Renal cortical epithelial cell (primary cell): ENCODE results near the gene KIF12. TPM values are rescaled to one million over a fixed set of nuclear protein-coding genes. Genes with fewer than 3 reads are reported as not detected.
A peak's percentile ranks its signal among the peaks of the same experiment; 100 is the strongest.

Experiments used
- DNase-seq: peaks from one replicate; pipeline ENCODE4 v3.0.0-alpha.2; 2011; ENCODE audit warnings: low read depth
- total RNA-seq: library from RNA; depleted of rRNA; stranded (reverse); fragments of >200 nt; gene quantifications from 2 replicates; pipeline ENCODE4 v1.2.3, GENCODE V29; 2014

The KIF12 gene
- total RNA-seq, 1 donor from 2014 or later: 40.1 TPM

DNA sequence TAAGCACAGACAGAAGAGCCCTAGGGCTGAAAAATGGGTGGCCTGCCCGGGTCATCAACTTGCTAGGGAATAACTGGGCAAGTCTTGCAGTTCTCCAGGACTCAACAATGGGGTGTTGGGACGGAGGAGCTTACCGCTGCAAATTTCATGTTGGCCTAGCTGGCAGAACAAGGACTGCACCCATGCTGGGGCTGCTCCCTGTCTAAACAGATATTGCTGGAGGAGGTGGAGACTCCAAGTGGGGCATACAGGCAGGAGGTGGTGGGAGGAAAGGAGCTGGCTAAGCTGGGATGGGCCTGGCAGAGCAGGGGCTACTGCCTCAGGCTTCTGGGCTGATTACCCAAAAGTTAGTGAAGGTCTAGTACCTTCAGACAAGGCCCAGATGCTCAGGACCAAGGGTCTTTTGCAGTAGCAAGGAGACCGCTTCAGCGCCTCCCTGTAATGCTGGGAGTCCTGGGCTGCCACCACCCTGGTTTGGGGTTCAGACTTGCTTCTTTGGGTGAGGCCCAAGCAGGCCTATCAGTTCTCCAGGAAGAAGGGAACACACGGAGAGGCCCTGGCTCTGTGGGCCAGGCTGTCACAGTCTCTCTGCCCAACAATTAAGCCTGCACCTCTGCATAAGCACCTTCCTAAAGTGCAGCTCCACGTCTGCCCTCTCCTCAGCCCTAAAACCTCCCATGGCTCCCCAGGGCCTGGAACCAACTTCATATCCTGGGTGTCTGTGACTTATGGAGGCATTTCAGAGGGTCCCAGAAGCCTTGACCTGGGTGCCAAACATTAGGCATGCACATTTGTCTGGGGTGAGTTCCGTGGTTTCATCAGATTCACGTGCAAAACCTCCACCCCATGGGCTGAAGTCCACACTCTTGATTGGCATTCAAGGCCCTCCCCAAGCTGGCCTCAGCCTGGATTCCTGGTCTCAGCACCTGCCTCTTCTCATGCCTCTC is 24.2 kb upstream of the KIF12 start:
- no peak for DNase-seq

DNA sequence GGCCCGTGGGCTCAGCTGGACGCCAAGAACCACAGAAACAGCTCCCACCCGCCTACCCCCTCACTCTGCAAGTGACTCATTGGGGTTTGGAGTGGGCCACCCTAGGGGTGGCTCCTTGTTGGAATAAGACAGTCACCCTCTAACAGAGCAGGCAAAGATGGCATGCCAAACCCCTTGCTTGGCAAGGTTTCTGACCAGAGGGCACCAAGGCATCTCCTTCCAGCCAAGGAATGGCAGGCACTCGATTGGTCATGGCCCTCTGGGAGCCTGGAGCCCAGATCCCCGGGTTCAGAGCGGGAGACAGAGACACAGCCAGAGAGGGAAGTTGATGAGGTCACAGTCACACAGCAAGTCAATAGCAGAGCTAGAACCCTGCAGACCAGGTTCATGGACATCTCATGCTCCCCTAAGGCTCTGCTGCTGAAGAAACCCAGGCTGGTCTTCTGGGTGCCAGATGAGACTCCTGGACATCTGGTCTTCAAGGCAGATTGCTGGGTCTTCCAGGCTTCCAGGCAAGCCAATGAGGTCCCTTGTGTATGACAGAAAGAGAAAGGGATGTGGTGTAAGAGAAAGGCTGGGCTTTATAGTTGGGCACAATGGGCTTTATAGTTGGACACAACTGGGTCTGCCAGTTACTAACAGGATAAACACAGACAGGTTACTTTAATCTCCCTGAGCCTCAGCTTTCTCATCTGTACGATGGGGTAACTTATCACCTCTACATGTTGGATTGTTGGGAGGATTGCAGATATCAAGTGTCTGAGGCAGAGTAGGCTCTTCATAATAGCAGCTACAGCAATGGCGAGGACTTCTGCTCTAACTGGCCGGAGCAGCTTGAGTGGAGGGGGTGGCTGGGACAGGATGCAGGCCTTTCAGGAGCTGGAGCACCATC is 23.3 kb upstream of the KIF12 start:
- DNase-seq: no peak

DNA sequence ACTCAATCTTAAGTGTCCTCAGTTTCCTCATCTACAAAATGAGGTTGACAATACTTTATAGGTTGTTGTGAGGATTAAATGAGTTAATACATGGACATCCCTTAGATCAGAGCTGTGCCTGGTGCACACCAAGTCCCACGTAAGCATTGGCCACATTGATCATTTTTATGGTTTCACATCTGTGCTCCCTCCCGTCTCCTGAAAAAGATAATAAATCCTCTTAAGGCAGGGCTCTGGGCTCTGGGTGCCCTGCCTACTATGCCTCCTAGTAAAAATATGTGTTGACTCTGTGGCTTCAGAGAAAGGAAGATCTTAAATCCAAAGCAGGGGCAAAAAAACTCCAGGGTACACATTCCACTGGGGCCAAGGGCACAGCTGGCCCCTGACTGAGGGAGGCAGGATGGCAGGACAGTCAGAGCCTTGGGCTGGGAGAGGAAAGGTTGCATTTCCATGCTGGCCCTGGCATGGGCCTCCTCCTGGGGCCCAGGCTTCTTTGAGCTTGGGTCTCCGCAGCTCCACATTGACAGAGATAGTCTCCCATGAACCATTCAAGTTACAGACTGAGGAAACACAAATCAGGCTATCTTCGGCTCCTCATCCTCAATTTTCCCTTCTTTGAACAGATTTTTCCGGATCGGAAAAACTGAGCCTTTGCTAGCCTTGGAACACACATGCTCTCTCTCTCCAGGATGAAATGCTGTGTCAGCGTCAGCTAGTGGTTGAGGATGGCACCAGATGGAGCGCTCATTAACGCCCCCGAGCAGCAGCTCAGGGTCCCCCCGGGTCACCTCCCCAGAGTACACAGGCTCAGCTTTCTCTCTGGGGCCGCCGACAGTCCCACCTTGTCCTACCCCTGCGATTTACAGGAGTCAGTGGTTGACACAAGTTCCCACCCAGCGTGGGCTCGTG is 22.4 kb upstream of the KIF12 start:
- DNase-seq: no peak

DNA sequence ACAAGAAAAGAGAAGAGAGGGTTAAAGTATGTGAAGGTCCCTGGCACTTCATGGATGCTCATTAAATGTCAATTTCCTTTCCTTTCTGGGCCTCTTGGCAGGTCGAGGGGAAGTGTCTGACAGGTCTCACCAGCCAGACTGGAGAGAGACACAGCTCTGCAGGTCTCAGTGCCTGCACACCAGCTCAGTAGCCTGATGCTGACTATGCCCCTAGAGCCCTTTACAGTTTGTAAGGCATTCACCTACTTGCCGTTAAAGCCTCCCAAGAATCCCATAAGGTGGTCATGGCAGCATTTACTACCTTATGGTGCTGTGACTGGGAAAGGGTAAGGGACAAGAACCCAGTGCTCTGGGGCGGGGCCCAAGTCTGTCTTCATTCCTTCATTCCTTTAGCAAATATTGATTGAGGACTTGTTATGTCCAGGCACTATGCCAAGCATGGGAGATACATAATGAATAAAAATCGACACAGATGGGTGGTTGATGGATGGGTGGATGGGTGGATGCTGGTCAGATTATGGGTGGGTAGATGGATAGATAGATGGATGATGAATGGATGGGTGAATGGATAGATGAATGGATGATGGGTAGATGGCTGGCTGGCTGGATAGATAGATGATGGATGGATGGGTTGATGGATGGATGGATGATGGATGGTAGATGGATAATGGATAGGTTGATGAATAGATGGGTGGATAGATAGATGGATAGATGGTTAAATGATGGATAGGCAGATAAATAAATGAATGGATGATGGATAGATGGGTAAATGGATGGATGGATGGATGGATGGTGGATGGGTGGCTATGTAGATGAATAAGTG is 21.3 kb upstream of the KIF12 start:
- no peak for DNase-seq

DNA sequence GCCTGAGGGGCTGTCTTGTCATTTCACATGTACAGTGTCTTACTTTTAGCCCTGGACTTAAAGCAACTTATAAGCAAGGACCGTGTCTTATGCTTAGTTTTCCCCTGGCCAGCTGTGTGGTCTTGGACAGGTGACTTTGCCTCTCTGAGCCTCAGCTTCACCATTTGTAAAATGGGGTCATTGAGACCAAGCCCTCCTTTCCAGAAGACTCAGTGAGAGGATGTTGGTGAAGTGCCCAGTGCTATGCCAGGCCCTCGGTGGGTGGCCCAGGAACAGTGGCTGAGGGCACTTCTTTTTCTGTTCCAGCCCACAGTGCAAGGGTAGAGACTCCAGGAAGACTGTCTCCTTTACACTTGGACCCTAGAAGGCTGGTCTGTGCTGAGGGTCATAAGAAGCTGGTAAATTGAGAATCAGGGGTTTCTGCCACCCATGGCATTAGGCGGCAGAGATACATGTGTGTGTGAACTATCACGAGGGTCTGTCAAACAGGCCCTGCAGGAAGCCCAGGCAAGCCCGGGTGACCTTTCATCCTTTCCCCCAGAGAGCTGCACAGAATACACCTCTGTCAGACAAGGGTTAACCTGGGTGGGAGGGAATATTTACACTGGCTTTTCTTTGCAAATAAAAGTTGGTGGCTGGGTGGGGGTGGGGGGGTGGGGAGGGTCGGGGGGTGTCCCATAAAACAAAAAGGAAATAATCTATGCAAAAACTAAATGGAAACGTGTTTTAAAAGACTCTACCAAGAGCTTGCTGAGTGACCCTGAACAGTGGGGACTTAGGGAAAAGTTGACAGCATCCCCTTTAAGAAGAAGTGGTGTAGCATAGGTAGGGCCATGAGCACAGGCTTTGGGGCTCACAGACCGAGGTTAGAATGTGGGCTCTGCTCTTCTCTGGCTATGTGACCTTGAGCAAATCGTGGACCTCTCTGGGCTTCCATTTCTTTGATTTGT is 20.4 kb upstream of the KIF12 start:
- DNase-seq: no peak

DNA sequence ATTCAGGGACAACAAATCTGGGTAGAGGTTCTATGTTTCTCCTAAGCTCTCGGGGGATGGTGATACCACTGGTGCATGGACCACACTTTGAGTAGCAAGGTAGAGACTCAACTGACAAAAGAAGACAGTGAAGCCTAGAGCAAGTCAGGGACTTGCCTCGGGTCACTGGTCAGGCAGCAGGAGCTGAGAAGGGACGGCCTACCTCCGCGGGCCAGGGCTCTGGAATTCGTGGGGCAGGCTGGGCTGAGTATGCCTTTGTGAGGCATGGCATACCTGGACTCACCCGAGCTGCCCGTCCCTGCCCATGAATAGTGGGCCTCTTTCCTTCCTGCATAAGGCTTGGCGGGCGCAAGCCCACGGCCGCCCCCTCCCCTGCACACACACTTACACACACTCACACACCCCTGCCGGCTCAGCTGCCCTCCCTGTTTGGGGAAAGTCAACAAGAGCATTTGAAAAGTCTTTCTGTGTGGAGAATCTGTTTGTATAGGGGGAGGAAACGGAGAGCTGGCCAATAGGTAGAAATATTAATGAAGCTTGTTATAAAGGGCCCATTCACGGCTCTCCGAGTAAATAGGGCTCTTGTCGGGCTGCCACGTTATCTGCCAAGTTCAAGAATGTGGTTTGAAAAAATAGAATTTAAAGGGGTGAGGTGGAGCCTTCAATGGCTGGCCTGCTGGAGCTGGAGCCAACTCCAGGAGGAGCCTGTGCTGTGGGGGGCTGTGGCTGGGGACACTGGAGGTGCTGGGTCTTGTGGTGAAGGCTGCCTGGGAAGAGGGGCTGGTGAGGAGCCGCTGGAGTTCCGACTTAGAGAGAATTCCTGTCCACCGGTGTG is 19.1 kb upstream of the KIF12 start:
- peak; percentile 31 for DNase-seq

DNA sequence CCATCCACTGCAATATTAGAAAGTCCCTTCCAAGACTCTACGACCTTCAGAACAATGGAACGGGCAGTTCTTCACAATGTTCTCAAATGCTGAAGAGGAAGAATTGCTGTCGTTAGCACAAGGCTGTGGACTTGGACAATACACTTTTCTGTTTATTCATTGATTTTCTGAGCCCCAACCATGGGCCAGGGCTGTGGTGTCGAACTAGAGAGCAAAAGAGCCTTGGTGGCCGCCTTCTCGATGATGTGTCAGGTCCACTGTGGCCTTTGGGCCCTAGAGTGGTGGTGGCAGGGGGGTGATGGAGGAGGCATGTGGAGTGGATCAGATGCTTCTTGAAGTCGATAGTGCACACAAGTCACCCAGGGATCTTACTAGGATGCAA is 18.5 kb upstream of the KIF12 start:
- no peak for DNase-seq

DNA sequence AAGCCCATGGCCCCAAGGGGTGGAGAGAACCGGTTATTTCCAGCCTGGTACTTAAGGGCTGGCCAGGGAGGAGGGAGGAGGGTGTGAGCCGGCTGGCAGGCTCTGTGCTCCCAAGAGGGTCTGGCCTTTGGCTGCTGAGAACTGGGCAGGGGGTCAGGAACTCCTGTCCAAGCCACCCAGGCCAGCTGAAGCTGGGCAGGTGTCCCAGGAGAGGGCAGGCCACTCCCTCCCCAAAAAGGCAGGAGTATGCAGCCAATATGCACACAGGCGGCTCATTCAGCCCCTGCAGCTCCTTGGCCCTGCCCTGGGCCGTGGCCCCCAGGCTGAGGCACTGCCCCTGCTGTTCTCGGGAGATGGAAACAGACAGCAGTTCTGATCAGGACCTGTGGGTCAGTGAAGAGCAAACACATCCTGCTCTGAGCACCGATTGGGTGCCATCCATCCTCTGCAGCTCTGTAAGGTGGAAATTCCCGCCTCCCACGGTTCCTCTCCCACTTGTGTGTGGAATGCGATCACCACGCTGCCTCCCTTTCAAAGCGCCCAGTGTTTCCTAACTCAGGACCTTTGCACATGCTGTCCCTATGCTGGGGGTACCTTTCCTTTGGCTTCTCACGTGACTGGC is 17.1 kb upstream of the KIF12 start:
- DNase-seq: no peak

DNA sequence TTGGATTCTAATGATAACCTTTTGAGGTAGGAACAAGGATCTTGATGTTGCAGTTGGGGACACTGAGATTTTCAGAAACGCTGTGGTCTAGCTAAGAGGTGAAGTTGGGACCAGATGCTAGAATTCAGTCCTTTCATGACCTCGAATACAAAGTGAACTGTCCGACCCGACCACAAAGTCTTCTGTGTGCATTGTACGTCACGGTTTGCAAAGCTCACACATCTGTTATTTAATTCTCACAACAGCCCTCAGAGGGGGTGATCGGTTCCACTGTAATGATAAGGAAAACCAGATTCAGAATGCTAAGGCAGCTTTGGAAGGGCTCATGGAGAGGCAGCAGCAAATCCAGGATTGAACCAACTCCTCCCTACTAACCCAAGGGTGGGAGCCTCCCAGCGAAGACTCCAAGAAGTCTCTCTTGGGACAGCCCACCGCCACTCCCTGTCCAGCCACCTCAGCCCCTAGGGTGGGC is 16.6 kb upstream of the KIF12 start:
- DNase-seq: no peak

DNA sequence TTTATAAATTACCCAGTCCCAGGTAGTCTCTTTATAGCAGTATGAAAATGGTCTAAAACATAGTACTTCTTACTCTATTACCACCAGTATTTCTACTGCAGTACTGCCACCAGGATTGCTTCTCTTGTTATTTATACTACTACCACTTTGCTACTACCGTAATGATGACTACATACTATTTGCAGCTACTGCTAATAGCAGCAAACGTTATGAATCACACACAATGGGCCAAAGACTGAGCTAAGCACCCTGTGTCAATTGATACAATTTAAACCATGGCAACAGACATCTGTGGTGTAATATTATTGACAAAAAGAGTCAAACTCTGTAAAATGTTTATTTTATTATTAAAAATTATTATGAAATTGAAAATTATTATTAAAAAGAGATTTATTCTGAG is 15.3 kb upstream of the KIF12 start:
- DNase-seq: peak; percentile 54

DNA sequence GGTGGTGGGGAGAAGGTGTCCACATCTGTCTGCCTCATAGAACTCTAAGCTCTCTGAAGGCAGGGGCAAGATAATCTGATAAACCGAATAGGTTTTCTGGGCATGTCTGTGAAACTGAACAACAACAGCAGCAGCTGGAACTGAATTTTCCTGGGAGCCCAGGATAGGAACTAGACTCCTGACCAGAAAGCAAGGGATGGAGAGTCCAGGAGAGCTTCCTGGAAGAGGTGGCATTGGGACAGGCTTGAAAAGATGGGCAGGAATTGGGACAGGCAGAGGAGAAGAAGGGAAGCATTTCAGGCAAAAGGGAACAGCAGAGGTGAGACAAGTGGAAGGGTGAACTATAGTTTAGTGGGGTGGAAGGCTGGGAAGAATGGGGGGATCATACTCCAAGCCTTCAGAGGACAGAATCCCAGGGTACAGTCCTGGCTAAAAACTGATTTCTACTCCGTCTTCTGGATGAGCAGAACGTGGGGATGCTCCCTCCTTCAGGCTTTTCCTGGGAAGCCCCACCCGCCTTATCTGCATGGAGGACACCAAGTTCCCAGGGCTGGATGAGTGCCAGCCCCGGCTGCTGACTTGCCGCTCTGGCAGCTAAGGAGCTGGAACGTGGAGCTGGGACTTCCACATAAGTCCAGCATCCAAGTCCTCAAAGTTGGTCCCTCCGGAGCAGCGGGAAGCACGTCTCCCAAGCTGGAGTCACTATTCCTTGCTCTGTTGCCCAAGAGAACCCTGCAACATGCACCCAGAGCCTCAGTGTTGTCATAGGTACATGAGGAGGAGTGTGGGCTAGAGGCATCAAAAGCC is 13.9 kb upstream of the KIF12 start:
- peak; percentile 66 for DNase-seq

DNA sequence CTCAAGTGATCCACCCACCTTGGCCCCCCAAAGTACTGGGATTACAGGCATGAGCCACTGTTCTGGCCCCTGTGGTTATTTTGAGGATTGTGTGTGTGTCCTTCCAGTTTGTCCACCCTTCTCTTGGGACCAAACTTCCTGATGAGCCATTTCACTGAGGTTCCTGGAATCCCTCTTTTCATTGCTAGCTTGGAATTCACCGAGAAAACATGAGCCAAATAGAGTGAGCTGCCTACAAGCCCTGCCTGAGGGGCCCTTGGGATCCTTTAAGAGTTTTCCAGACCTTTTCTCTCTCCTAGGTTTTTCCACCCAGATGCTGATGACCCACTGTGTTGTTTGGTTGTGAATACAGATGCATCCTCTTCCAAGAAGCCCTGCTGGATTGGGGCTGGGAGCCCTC is 13.2 kb upstream of the KIF12 start:
- no peak for DNase-seq

DNA sequence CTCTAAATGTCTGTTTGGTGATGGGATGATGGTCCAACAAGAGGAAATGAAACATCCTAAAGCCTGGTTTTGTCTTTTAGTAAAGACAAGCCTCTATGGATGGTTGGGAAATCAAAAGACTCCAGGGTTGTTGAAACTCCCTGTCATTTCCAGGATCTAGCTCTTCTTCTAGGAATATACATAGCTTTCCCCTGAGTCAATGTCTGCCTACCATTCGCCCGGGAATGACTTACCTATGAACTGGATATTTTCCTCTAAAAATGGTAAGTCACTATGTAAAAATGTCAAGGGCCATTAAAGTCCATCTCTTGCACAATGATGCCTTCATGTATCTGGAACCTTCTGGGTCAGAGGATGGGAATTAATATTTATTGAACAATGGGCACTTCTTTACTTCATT is 11.1 kb upstream of the KIF12 start:
- DNase-seq: peak; percentile 98

DNA sequence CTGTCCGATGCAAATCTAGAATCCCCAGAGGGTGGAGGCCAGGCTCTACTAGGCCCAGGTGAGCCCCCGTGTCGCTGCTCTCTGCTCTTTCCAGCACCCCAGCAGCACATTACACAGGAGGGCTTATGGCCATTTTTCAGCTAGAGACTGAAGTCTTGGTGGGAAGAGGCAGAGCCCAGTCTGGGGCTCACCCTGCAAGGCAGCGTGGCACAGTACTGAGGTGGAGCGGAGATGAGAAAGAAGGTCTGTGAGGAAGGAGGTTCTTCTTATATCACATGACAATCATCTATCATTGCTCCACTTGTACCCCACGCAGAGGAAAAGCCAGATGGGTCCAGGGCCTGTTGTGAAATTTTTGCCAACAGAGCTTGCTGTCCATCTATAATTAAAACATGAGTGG is 10.0 kb upstream of the KIF12 start:
- DNase-seq: no peak

DNA sequence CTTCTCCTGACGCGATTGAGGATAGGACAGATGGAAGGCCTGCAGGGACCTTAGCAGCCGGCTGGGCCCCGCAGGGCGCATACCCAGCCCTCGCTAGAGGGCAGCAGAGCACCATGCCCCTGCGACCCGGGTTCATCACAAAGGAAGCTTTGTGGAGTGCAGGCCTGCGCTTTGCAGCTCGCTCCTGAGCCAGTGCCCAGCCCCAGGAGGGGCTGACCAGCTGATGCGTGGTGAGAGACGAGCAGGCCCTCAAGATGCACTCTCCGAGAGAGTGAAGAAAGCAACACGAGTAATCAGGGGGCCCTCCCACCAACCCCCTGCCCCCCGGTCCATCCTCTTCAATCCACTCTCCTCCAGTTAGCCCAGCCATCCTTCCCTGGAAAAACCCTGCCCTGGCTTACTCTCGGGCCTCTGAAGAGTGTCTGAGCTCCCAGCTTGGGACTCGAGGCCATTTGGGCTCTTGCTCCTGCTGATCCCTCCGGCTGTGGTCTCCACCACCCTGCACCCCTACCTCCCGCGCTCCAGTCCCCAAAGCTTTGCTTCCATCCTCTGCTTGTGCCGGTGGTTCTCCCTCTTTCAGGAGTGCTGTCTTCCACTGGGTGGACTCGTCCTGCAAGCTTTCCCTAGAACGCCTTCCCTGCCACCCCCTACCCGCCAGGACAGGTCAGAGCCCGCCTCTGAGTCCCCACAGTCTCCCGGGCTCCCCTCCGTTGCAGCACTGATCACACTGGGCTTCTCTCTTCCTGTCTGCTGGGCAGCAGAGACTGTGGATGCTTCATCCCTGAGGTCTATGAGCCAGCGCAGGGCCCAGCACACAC is 9.1 kb upstream of the KIF12 start:
- peak; percentile 57 for DNase-seq

DNA sequence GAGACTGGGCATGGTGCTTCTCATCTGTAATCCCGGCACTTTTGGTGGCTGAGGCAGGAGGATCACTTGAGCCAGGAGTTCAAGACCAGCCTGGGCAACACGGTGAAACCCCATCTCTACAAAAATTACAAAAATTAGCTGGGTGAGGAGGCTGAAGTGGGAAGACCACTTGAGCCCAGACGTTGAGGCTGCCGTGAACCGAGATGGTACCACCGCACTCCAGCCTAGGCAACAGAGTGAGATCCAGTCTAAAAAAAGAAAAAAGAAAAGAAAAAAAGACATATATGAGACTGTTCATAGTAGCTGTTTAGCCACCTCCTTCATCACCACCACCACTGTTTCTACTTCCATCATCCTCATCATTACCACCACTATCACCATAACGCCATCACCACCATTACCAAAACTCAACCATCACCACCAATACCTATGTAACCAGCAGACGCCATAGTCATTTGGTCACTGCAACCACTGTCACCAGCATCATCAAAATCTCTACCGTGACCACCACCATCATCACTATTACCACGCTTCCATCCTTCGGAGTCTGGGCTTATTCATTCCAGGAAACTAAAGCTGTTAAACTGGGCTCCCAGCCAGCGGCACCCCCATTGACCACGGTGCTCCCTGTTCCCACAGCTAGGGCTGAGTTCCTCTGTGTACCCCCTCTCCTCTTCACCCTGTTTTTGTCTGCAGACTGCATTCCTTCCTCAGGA is 8.4 kb upstream of the KIF12 start:
- no peak for DNase-seq
